Measurements from ENCODE around the gene LIN7A. TPM values are rescaled to one million over a fixed set of nuclear protein-coding genes. Genes with fewer than 3 reads are reported as not detected.

LIN7A gene
- total RNA-seq, 1 donor from 2014 or later, result 32.7 TPM

GRCh38 chr12:80952443-80952842 is 14.7 kb upstream of the LIN7A start:
- no peak for DNase-seq (ENCODE audit: extremely low spot score, unreplicated experiment)
- no peaks in the 10 kb centered on the region for H3K36me3 Mint-ChIP-seq
- H3K9me3 Mint-ChIP-seq, result no peaks in the 10 kb centered on the region
- H3K4me3 Mint-ChIP-seq, result no peak overlapping the region
- peaks cover 7% of the 10 kb centered on the region for H3K4me1 Mint-ChIP-seq (ENCODE audit: unreplicated experiment)
- no peak overlapping the region for H3K27ac Mint-ChIP-seq
- no peak for TF ChIP-seq CTCF (conservative IDR thresholded peaks at IDR 0.05)
- H3K27me3 Mint-ChIP-seq, result no peaks in the 10 kb centered on the region

- DNase-seq (ENCODE audit: extremely low spot score, unreplicated experiment), result no peak
- no peaks in the 10 kb centered on the region for H3K9me3 Mint-ChIP-seq
- H3K27ac Mint-ChIP-seq, result no peak overlapping the region
- TF ChIP-seq CTCF (conservative IDR thresholded peaks at IDR 0.05), result peak; percentile 39
- H3K36me3 Mint-ChIP-seq, result no peaks in the 10 kb centered on the region
- no peak overlapping the region for H3K4me3 Mint-ChIP-seq
- no peaks in the 10 kb centered on the region for H3K4me1 Mint-ChIP-seq (ENCODE audit: unreplicated experiment)
- H3K27me3 Mint-ChIP-seq, result no peaks in the 10 kb centered on the region
Observed at GRCh38 chr12:80946591-80946990, 8.9 kb upstream of the LIN7A start.

- Mint-ChIP-seq H3K36me3 (no peaks in the 10 kb centered on the region), H3K4me3 (no peak overlapping the region), H3K27me3 (peaks cover 7% of the 10 kb centered on the region), H3K9me3 (no peaks in the 10 kb centered on the region), H3K4me1 (ENCODE audit: unreplicated experiment) (peaks cover 5% of the 10 kb centered on the region), H3K27ac (no peak overlapping the region)
- DNase-seq (ENCODE audit: extremely low spot score, unreplicated experiment), result no peak
- TF ChIP-seq CTCF (conservative IDR thresholded peaks at IDR 0.05), result no peak
Observed at GRCh38 chr12:80943338-80943737, 5.6 kb upstream of the LIN7A start.

GRCh38 chr12:80941916-80942315 is 4.2 kb upstream of the LIN7A start:
- Mint-ChIP-seq H3K36me3 (no peaks in the 10 kb centered on the region), H3K4me3 (no peak overlapping the region), H3K27ac (no peak overlapping the region), H3K4me1 (ENCODE audit: unreplicated experiment) (peaks cover 5% of the 10 kb centered on the region), H3K27me3 (peaks cover 13% of the 10 kb centered on the region), H3K9me3 (no peaks in the 10 kb centered on the region)
- DNase-seq (ENCODE audit: extremely low spot score, unreplicated experiment), result no peak
- no peak for TF ChIP-seq CTCF (conservative IDR thresholded peaks at IDR 0.05)

- no peak overlapping the region for H3K27ac Mint-ChIP-seq
Observed at GRCh38 chr12:80939231-80939950, 1.7 kb upstream of the LIN7A start.

More at GRCh38 chr12:80939231-80939950, 1.7 kb upstream of the LIN7A start:
- peaks cover 10% of the 10 kb centered on the region for H3K4me1 Mint-ChIP-seq (ENCODE audit: unreplicated experiment)
- no peak for TF ChIP-seq CTCF (conservative IDR thresholded peaks at IDR 0.05)
- peak overlapping the region; percentile 63 for H3K4me3 Mint-ChIP-seq
- peaks cover 21% of the 10 kb centered on the region for H3K27me3 Mint-ChIP-seq
- H3K36me3 Mint-ChIP-seq, result no peaks in the 10 kb centered on the region
- H3K9me3 Mint-ChIP-seq, result no peaks in the 10 kb centered on the region
- no peak for DNase-seq (ENCODE audit: extremely low spot score, unreplicated experiment)

All from type B pancreatic cell (in vitro differentiated cells).